Fibroblast of lung (primary cell): ENCODE measurements around the gene RNF126.

Experiments
- CTCF ChIP-seq, 2 donors: IDR thresholded peaks in 1 of 2; conservative IDR thresholded peaks in 1 of 2; 1 replicate in 1 of 2; 2 replicates in 1 of 2; pipeline ENCODE4 v1.5.1; 2011 to 2012; ENCODE audit warnings: low read length in 2 of 2, control low read depth in 1 of 2, inconsistent platforms in 1 of 2, low read depth in 1 of 2, mild to moderate bottlenecking in 1 of 2
- EZH2 ChIP-seq: IDR thresholded peaks from 2 replicates; pipeline ENCODE4 v1.5.1; 2012; ENCODE audit warnings: low read length, control low read depth, mild to moderate bottlenecking; ENCODE audit errors: missing control alignments

- no peak for TF ChIP-seq CTCF (conservative IDR thresholded peaks at IDR 0.05 in 1 of 2, IDR thresholded peaks at IDR 0.05 in 1 of 2; ENCODE audit: low read depth in 1 of 2, low read length in 2 of 2)
- no peak for TF ChIP-seq EZH2
Observed at GRCh38 chr19:677601-678436, 14.8 kb upstream of the RNF126 start.
